HepG2 (cell line): ENCODE results near the gene CEP20. TPM values are rescaled to one million over a fixed set of nuclear protein-coding genes. Genes with fewer than 3 reads are reported as not detected.

ENCODE experiments used
- FOXK1 ChIP-seq: sonication (generic); formaldehyde crosslinking; IDR thresholded peaks from 2 replicates; pipeline ENCODE4 v1.4.0; 2020; ENCODE audit warnings: low read depth, missing genetic modification reagents, borderline replicate concordance
- GATAD2A ChIP-seq: IDR thresholded peaks from 2 replicates; pipeline ENCODE4 v1.6.1; 2016
- MYC ChIP-seq: sonication (generic); formaldehyde crosslinking; IDR thresholded peaks from 2 replicates; pipeline ENCODE4 v1.9.0; 2021; ENCODE audit warnings: missing genetic modification reagents, borderline replicate concordance
- MYNN ChIP-seq: sonication (generic); formaldehyde crosslinking; IDR thresholded peaks from 2 replicates; pipeline ENCODE4 v1.4.0; 2020; ENCODE audit warnings: mild to moderate bottlenecking, low read depth, missing genetic modification reagents
- NR2F6 ChIP-seq, 2 experiments: IDR thresholded peaks; 2 replicates each; pipeline ENCODE4 v1.6.1; 2016; ENCODE audit warnings: antibody characterized with exemption in 1 of 2, mild to moderate bottlenecking in 1 of 2
- REL ChIP-seq: sonication (generic); formaldehyde crosslinking; conservative IDR thresholded peaks from 2 replicates; pipeline ENCODE4 v1.8.0; 2022; ENCODE audit warnings: mild to moderate bottlenecking, missing genetic modification reagents, moderate library complexity
- SIN3B ChIP-seq: fragments of 150-350 bp; IDR thresholded peaks from 2 replicates; pipeline ENCODE4 v1.6.1; 2014; ENCODE audit warnings: low read length
- SYNCRIP ChIP-seq: fragments of 200-400 bp; formaldehyde crosslinking; IDR thresholded peaks from 2 replicates; pipeline ENCODE4 v1.6.1; 2018; ENCODE audit warnings: mild to moderate bottlenecking, low read depth, low read length; ENCODE audit not compliant: insufficient read depth
- U2AF1 ChIP-seq: fragments of 200-400 bp; formaldehyde crosslinking; optimal IDR thresholded peaks from 2 replicates; pipeline ENCODE3; 2017; ENCODE audit warnings: mild to moderate bottlenecking, low read depth, low read length
- ZBTB10 ChIP-seq: sonication (generic); formaldehyde crosslinking; IDR thresholded peaks from 2 replicates; pipeline ENCODE4 v1.4.0; 2020; ENCODE audit warnings: missing genetic modification reagents, borderline replicate concordance
- ZFP36 ChIP-seq: fragments of 150-350 bp; IDR thresholded peaks from 2 replicates; pipeline ENCODE4 v1.6.1; 2018; ENCODE audit warnings: borderline replicate concordance, low read length, low read depth; ENCODE audit not compliant: partially characterized antibody
- ZKSCAN5 ChIP-seq: sonication (generic); formaldehyde crosslinking; IDR thresholded peaks from 2 replicates; pipeline ENCODE4 v1.5.1; 2020; ENCODE audit warnings: mild to moderate bottlenecking, missing genetic modification reagents
- ZNF24 ChIP-seq: fragments of 450-650 bp; IDR thresholded peaks from 2 replicates; pipeline ENCODE4 v1.6.1; 2017; ENCODE audit warnings: antibody characterized with exemption, mild to moderate bottlenecking
- ZNF567 ChIP-seq: sonication (generic); formaldehyde crosslinking; IDR thresholded peaks from 2 replicates; pipeline ENCODE4 v1.8.1; 2023; ENCODE audit warnings: mild to moderate bottlenecking, missing genetic modification reagents, borderline replicate concordance
- ZNF710 ChIP-seq: sonication (generic); formaldehyde crosslinking; IDR thresholded peaks from 2 replicates; pipeline ENCODE4 v1.5.0; 2020; ENCODE audit warnings: mild to moderate bottlenecking, missing genetic modification reagents, borderline replicate concordance
- polyA plus RNA-seq, 8 experiments: library from polyadenylated mRNA; depleted of rRNA in 3 of 8; stranded (reverse) in 7 of 8; unstranded in 1 of 8; fragments of >200 nt; fragmentation: Illumina TruSeq in 4 of 8; extraction: Trizol in 4 of 8; gene quantifications; 2 replicates each; pipeline versions ENCODE4 v1.2.1 to v1.2.3, GENCODE V29; 2011 to 2016; ENCODE audit warnings: low read depth in 4 of 8, missing spikeins in 1 of 8, mixed read lengths in 1 of 8; ENCODE audit not compliant: insufficient read depth in 1 of 8
- total RNA-seq, 5 experiments: library from RNA; depleted of rRNA; stranded (reverse); fragments of >200 nt; fragmentation: Illumina TruSeq; extraction: Trizol; gene quantifications; 2 replicates each; pipeline ENCODE4 v1.2.3, GENCODE V29; 2016; ENCODE audit warnings: low read depth in 1 of 5
- TF ChIP-seq, protein P1 (sequence below): sonication (generic); formaldehyde crosslinking; conservative IDR thresholded peaks from 2 replicates; pipeline ENCODE4 v1.4.0; 2020; ENCODE audit warnings: missing genetic modification reagents
- TF ChIP-seq, protein P2 (sequence below): sonication (generic); formaldehyde crosslinking; IDR thresholded peaks from 2 replicates; pipeline ENCODE4 v1.5.1; 2020; ENCODE audit warnings: missing genetic modification reagents, mild to moderate bottlenecking, borderline replicate concordance
- TF ChIP-seq, protein P3 (sequence below): sonication (generic); formaldehyde crosslinking; IDR thresholded peaks from 2 replicates; pipeline ENCODE4 v1.4.0; 2020; ENCODE audit warnings: missing genetic modification reagents, low read depth, mild to moderate bottlenecking, borderline replicate concordance

CEP20 gene
- total and polyA plus RNA-seq, 2 of the 13 experiments (the other 11 are each of a cell fraction or from before 2014, with no cell fraction given) = 53.0 to 54.1 TPM

DNA sequence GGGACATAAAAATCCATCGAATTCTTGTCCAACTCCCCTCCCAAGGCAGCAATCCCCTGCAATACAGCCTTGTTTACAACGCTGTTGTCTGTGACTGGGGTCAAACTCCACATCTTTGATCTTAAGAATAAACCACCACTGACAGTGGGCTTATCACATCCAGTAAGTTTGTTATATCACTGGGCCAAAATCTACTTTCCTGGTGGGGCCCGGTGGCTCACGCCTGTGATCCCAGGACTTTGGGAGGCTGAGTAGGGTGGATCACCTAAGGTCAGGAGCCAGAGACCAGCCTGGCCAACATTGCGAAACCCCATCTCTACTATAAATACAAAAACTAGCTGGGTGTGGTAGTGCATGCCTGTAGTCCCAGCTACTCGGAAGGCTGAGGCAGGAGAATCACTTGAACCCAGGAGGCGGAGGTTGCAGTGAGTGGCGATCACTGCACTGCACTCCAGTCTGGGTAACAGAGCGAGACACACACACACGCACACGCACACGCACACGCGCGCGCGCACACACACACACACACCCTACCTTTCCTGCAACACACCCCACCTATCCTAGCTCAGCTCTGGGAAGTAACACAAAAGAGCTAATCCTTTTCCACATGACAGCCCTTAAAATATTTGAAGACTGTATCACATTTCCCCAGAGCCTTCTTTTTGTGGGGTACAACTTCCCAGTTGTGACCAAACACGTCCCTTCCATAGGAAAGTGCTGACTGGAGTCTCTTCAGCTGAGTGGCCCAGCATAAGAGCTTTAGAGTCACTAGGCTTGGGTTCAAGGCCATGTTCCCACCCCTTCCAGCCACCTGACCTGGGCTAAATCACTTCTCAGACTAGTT is 40.1 kb upstream of the CEP20 start (continued):
- TF ChIP-seq ZBTB10 (CRISPR knock-in tag) (no peak), ZNF710 (CRISPR knock-in tag) (0 out of 2 replicates have a peak, but pooled peaks have one; percentile 22), SIN3B (no peak), NR2F6 (IDR thresholded peaks at IDR 0.05) (peak; percentile 60), NR2F6 (CRISPR knock-in tag; IDR thresholded peaks at IDR 0.05) (peak; percentile 86), SYNCRIP (no peak), ZNF24 (no peak), MYC (CRISPR knock-in tag) (peak; percentile 22; the same call in 1 of the 2 replicates), ZNF567 (CRISPR knock-in tag) (no peak), ZFP36 (no peak), FOXK1 (CRISPR knock-in tag) (peak; percentile 56; the same call in 1 of the 2 replicates), ZKSCAN5 (no peak), U2AF1 (no peak), GATAD2A (peak; percentile 75), MYNN (CRISPR knock-in tag) (no peak), REL (CRISPR knock-in tag) (no peak)
- TF ChIP-seq, protein P1, sequence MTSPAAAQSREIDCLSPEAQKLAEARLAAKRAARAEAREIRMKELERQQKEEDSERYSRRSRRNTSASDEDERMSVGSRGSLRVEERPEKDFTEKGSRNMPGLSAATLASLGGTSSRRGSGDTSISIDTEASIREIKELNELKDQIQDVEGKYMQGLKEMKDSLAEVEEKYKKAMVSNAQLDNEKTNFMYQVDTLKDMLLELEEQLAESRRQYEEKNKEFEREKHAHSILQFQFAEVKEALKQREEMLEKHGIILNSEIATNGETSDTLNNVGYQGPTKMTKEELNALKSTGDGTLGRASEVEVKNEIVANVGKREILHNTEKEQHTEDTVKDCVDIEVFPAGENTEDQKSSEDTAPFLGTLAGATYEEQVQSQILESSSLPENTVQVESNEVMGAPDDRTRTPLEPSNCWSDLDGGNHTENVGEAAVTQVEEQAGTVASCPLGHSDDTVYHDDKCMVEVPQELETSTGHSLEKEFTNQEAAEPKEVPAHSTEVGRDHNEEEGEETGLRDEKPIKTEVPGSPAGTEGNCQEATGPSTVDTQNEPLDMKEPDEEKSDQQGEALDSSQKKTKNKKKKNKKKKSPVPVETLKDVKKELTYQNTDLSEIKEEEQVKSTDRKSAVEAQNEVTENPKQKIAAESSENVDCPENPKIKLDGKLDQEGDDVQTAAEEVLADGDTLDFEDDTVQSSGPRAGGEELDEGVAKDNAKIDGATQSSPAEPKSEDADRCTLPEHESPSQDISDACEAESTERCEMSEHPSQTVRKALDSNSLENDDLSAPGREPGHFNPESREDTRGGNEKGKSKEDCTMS (CRISPR knock-in tag) = no peak
- TF ChIP-seq, protein P2, sequence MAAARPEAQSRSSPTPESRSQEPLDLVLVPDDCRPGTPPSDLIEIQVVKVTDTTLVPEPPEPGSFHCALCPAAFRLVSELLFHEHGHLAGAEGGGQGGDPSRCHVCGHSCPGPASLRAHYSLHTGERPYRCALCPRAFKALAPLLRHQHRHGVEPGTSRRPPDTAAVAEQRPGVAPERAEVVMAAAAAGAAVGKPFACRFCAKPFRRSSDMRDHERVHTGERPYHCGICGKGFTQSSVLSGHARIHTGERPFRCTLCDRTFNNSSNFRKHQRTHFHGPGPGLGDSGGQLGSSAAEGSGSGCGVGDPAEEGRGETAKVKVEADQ (CRISPR knock-in tag) = 0 out of 2 replicates have a peak, but pooled peaks have one; percentile 23
- TF ChIP-seq, protein P3, sequence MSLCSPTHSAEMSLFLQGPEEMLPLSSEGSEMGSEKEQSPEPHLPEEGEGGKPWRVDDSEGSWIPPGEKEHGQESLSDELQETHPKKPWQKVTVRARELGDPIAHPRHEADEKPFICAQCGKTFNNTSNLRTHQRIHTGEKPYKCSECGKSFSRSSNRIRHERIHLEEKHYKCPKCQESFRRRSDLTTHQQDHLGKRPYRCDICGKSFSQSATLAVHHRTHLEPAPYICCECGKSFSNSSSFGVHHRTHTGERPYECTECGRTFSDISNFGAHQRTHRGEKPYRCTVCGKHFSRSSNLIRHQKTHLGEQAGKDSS (CRISPR knock-in tag) = no peak
